K562 (cell line): Measurements from ENCODE around the gene ZFR2. TPM values are rescaled to one million over a fixed set of nuclear protein-coding genes. Genes with fewer than 3 reads are reported as not detected.

ENCODE experiments used
- ATAC-seq: fragments of 200-7000 bp; cut with Tn5 transposase; 3 replicates; pipeline ENCODE4 v1.9.1; 2020; ENCODE audit warnings: moderate library complexity
- BruUV-seq: library from RNA; stranded (reverse); fragments of 400-500 nt; replicated peaks from 2 replicates; lab custom pipeline; 2021; lab: Mats Ljungman, UMichigan
- CTCF ChIA-PET: fragments of 300-600 bp; formaldehyde crosslinking; extraction: SDS; loops from one replicate; lab custom pipeline; 2021; ENCODE audit warnings: low intra/inter-chr PET ratio; lab: Yijun Ruan, JAX
- POLR2A ChIA-PET: fragments of 300-600, 350-650 bp; sonication (Branson Sonifier 250); formaldehyde crosslinking; extraction: SDS; loops from one replicate; lab custom pipeline; 2021; ENCODE audit warnings: antibody characterized with exemption, inconsistent platforms; lab: Yijun Ruan, JAX
- DNase-seq, 4 experiments: peaks; one replicate each; pipeline versions ENCODE4 v3.0.0 to v3.0.0-alpha.2; 2011 to 2018; ENCODE audit warnings: low spot score in 3 of 4, mixed read lengths in 3 of 4; ENCODE audit errors: extremely low read depth in 1 of 4
- FAIRE-seq: peaks from 2 replicates; lab custom pipeline; 2011; peaks lifted over from hg19 to GRCh38; lab: Jason Lieb, UNC
- H2AFZ ChIP-seq: 2 replicates; pipeline ENCODE4 v1.6.0; 2011; ENCODE audit warnings: low read depth, low read length, control low read depth, inconsistent platforms
- H3K27ac ChIP-seq: fragments of 200-600 bp; 3 replicates; pipeline ENCODE4 v1.8.0; 2011; ENCODE audit warnings: low read depth, mild to moderate bottlenecking, control low read depth, inconsistent platforms, low read length, moderate library complexity, mixed read lengths; ENCODE audit errors: extremely low read depth
- H3K27me3 ChIP-seq, 2 experiments: fragments of 300-600 bp in 1 of 2; 2 replicates in 1 of 2; 3 replicates in 1 of 2; pipeline versions ENCODE4 v1.6.0 to v1.8.0; 2011; ENCODE audit warnings: inconsistent platforms in 2 of 2, low read length in 2 of 2, mild to moderate bottlenecking in 1 of 2, mixed read lengths in 1 of 2, moderate library complexity in 1 of 2; ENCODE audit not compliant: control insufficient read depth in 2 of 2, insufficient read depth in 2 of 2
- H3K36me3 ChIP-seq: fragments of 300-600 bp; 3 replicates; pipeline ENCODE4 v1.8.0; 2011; ENCODE audit warnings: mild to moderate bottlenecking, low read length, inconsistent platforms; ENCODE audit not compliant: control insufficient read depth, insufficient read depth
- H3K4me1 ChIP-seq, 2 experiments: fragments of 200-600 bp in 1 of 2; replicated peaks in 1 of 2; 2 replicates in 1 of 2; 3 replicates in 1 of 2; pipeline versions ENCODE4 v1.5.1 to v1.8.0; 2011; ENCODE audit warnings: inconsistent platforms in 2 of 2, low read length in 2 of 2, mild to moderate bottlenecking in 1 of 2, mixed read lengths in 1 of 2, moderate library complexity in 1 of 2; ENCODE audit not compliant: control insufficient read depth in 2 of 2, insufficient read depth in 2 of 2
- H3K4me2 ChIP-seq: 2 replicates; pipeline ENCODE4 v1.6.1; 2011; ENCODE audit warnings: low read length, control low read depth, inconsistent platforms, mixed read lengths; ENCODE audit not compliant: insufficient read depth
- H3K4me3 ChIP-seq: fragments of 200-600 bp; sonication (generic), shearing (Covaris generic); 2 replicates; pipeline ENCODE4 v1.5.1; 2016; ENCODE audit warnings: control low read depth, inconsistent platforms
- H3K79me2 ChIP-seq: fragments of 200-600 bp; 3 replicates; pipeline ENCODE4 v1.8.0; 2011; ENCODE audit warnings: low read length, inconsistent platforms; ENCODE audit not compliant: control insufficient read depth, insufficient read depth
- H3K9ac ChIP-seq, 2 experiments: 2 replicates each; pipeline versions ENCODE4 v1.6.0 to v1.6.1; 2011; ENCODE audit warnings: low read depth in 2 of 2, low read length in 2 of 2, control low read depth in 1 of 2, inconsistent platforms in 1 of 2, mild to moderate bottlenecking in 1 of 2, mixed read lengths in 1 of 2; ENCODE audit not compliant: insufficient read depth in 1 of 2
- H3K9me1 ChIP-seq: one replicate; pipeline ENCODE4 v1.6.0; 2011; ENCODE audit warnings: inconsistent platforms, mild to moderate bottlenecking, low read length, moderate library complexity; ENCODE audit not compliant: control insufficient read depth, insufficient read depth
- H3K9me3 ChIP-seq: replicated peaks from 2 replicates; pipeline ENCODE4 v1.5.1; 2011; ENCODE audit warnings: low read depth, low read length, inconsistent platforms; ENCODE audit not compliant: control insufficient read depth, insufficient read depth
- H4K20me1 ChIP-seq: replicated peaks from 2 replicates; pipeline ENCODE4 v1.6.1; 2011; ENCODE audit warnings: low read length, inconsistent platforms, mixed read lengths; ENCODE audit not compliant: control insufficient read depth, insufficient read depth
- BCLAF1 ChIP-seq, 2 experiments: fragments of 450-650 bp in 1 of 2; IDR thresholded peaks; 2 replicates each; pipeline ENCODE4 v1.6.1; 2011 to 2017; ENCODE audit warnings: low read depth in 2 of 2, antibody characterized with exemption in 1 of 2, borderline replicate concordance in 1 of 2, low read length in 1 of 2, mild to moderate bottlenecking in 1 of 2, mixed read lengths in 1 of 2; ENCODE audit not compliant: control insufficient read depth in 1 of 2
- CTBP1 ChIP-seq: fragments of 450-650 bp; IDR thresholded peaks from 2 replicates; pipeline ENCODE4 v1.6.1; 2016; ENCODE audit warnings: borderline replicate concordance
- ELF4 ChIP-seq: fragments of 450-650 bp; formaldehyde crosslinking; IDR thresholded peaks from 2 replicates; pipeline ENCODE4 v1.4.0; 2022; ENCODE audit warnings: missing genetic modification characterization
- GTF3C2 ChIP-seq: IDR thresholded peaks from 3 replicates; pipeline ENCODE4 v1.6.1; 2011; ENCODE audit warnings: borderline replicate concordance, mild to moderate bottlenecking, moderate library complexity; ENCODE audit not compliant: insufficient read length; ENCODE audit errors: extremely low read depth
- HBP1 ChIP-seq: fragments of 450-650 bp; formaldehyde crosslinking; IDR thresholded peaks from 2 replicates; pipeline ENCODE4 v1.4.0; 2022; ENCODE audit warnings: missing genetic modification characterization
- KDM1A ChIP-seq, 2 experiments: fragments of 450-650 bp; IDR thresholded peaks; 2 replicates each; pipeline ENCODE4 v1.6.1; 2016; ENCODE audit warnings: mild to moderate bottlenecking in 2 of 2
- MCM3 ChIP-seq: fragments of 450-650 bp; IDR thresholded peaks from 2 replicates; pipeline ENCODE4 v1.6.1; 2016
- THRB ChIP-seq: fragments of 450-650 bp; formaldehyde crosslinking; conservative IDR thresholded peaks from 2 replicates; pipeline ENCODE4 v1.4.0; 2022; ENCODE audit warnings: mild to moderate bottlenecking, missing genetic modification characterization
- ZNF124 ChIP-seq: sonication (generic); formaldehyde crosslinking; IDR thresholded peaks from 2 replicates; pipeline ENCODE4 v1.8.1; 2022; ENCODE audit warnings: missing genetic modification reagents
- WGBS: fragments of 100-300 bp; shearing (Covaris generic); methylation state at CpG from one replicate; pipeline ENCODE4 v1.1.6; 2016; ENCODE audit warnings: low coverage, mixed read lengths; ENCODE audit not compliant: insufficient coverage; ENCODE audit errors: missing lambda C conversion rate; 5-methylcytosine and 5-hydroxymethylcytosine counted together
- in situ Hi-C: fragments of 300-500 bp; cut with MboI; formaldehyde crosslinking; loops from 4 replicates; pipeline ENCODE4 v1.15.0; 2018; ENCODE audit warnings: inconsistent platforms, mixed read lengths
- intact Hi-C: fragments of 100-400 bp; cut with micrococcal nuclease; formaldehyde crosslinking; loops from 2 replicates; pipeline ENCODE4 v1.14.2; 2022
- polyA plus RNA-seq, 8 experiments: library from polyadenylated mRNA; depleted of rRNA in 4 of 8; stranded (reverse) in 5 of 8; unstranded in 3 of 8; fragments of >200 nt; fragmentation: Nextera tagmentation in 2 of 8; fragmentation: Illumina TruSeq in 1 of 8; extraction: Ambion mirVana in 2 of 8; extraction: Trizol in 1 of 8; gene quantifications; 2 replicates each; pipeline versions ENCODE4 v1.2.1 to v1.2.3, GENCODE V29; 2011 to 2014; ENCODE audit warnings: inconsistent platforms in 1 of 8, missing spikeins in 1 of 8
- total RNA-seq, 7 experiments: library from RNA; depleted of rRNA in 6 of 7; stranded (reverse); fragments of >200 nt in 6 of 7; fragmentation: Illumina TruSeq in 2 of 7; extraction: Trizol in 2 of 7; gene quantifications; 2 replicates each; pipeline versions ENCODE4 v1.2.1 to v1.2.3, GENCODE V29; 2011 to 2021; ENCODE audit warnings: low replicate concordance in 1 of 7

ZFR2 gene
- total and polyA plus RNA-seq, 9 of the 15 experiments (the other 6 are each of a cell fraction or from before 2014, with no cell fraction given) = 0.03 to 0.59 (median 0.07) TPM; not detected in 6

- TF ChIP-seq GTF3C2 = peak; percentile 27
These were observed 90.6 kb downstream of the ZFR2 start (continued) for GRCh38 chr19:3778104-3778867.

GRCh38 chr19:3776479-3777040 lies 92.3 kb downstream of the ZFR2 start:
- in situ Hi-C loops = no loop called here
- Histone ChIP-seq H3K9ac (no peak overlapping the region), H3K4me2 (no peak overlapping the region), H3K9me1 (no peaks in the 10 kb centered on the region), H3K36me3 (no peaks in the 10 kb centered on the region), H2AFZ (no peak overlapping the region), H3K9me3 (peaks cover 7% of the 10 kb centered on the region), H3K4me3 (no peak overlapping the region), H3K27ac (no peak overlapping the region), H3K79me2 (no peaks in the 10 kb centered on the region), H4K20me1 (no peaks in the 10 kb centered on the region), H3K4me1 (peaks cover 0 to 35% of the 10 kb centered on the region in 2 experiments; a peak in 3 of 5 replicates), H3K27me3 (no peaks in the 10 kb centered on the region)
- no TSS peak for BruUV-seq
- ChIA-PET POLR2A (no interaction called here), CTCF (no interaction called here)
- FAIRE-seq (peak; percentile 55), ATAC-seq (no peak), DNase-seq (no peak)
- WGBS = 40% methylated on average over 1 of the region's 1 CpG
- intact Hi-C loops = no loop called here
- TF ChIP-seq BCLAF1 (IDR thresholded peaks at IDR 0.05; ENCODE audit: borderline replicate concordance in 1 of 2, control insufficient read depth in 1 of 2, low read depth in 2 of 2, low read length in 1 of 2) (peak in 1 of 2 experiments; percentile 86; a peak in 2 of 4 replicates), CTBP1 (peak; percentile 39; the same call in 1 of the 2 replicates), ZNF124 (no peak), HBP1 (0 out of 2 replicates have a peak, but pooled peaks have one; percentile 23), THRB (0 out of 2 replicates have a peak, but pooled peaks have one; percentile 43), ELF4 (CRISPR knock-in tag) (0 out of 2 replicates have a peak, but pooled peaks have one; percentile 44), MCM3 (peak; percentile 62; the same call in 1 of the 2 replicates), KDM1A (IDR thresholded peaks at IDR 0.05) (peak; percentile 36 to 66; a peak in 3 of 4 replicates)
